Stimulated activated CD8-positive, alpha-beta memory T cell treated with anti-CD3 and anti-CD28 coated beads, Interleukin-7, amount 100 ng/mL, for 48 hours (primary cell): Measurements from ENCODE around the gene UQCRQ.

Experiments used
- DNase-seq, 2 donors: peaks; one replicate each; pipeline ENCODE4 v3.0.0-alpha.2; 2020; ENCODE audit warnings: low read depth in 1 of 2; ENCODE audit errors: extremely low read depth in 1 of 2

The UQCRQ gene

DNA sequence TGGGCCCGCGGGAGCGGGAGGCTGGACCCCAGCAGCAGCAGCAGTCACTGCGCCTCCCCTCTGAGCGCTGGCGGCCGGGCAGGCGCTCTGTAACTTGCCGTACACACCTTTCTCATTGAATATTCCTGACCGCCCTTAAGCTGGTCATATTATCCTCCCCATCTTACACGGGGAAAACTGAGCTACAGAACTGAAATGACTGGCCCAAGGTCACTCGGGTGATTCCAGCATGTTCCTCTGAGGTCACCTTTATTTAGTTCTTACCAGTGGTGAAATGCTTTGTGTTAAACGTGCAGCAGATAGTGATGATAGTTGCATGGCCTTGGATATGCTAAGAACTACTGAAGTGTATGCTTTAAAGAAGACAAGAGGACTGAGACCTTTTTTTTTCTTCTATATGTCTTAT lies 607 bp downstream of the UQCRQ start:
- no peak for DNase-seq

DNA sequence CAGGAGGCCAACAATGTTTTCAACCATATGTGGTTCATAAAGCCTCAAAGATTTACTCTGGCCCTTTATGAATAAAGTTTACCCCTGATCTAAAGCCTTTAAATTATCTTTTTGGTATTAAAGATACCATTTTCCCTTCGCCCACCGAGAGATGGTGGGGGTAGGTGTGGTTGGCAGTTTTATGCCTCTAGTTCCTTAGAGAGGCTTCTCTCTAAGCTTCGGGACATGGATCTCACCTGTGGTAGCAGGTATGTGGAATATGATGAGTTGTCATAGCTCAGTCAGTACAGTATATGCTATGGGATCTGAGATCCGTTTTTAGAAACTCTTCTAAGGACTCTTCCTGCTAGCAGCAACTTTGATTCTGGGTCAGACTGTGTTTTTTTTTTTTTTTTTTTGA lies 2.3 kb downstream of the UQCRQ start:
- DNase-seq, result no peak

DNA sequence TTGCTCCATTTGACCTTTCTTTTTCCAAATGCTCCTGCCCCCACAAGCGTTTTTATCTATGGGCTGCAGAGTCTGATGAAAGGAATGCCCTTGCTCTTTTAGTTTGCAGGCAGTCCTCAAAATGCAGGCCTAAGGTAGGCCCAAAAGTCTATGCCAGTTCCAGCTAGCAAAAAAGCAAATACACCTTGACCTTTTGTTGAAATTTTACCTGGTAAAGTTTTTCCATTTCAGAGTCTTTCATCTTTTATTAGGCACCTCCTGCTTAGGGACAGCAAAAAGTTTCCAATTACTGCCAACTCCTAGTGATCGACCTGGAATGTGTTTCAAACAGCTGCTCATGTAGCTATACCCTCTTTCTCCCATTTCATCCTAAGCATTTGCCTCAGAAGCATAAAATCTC lies 4.4 kb downstream of the UQCRQ start:
- DNase-seq, result no peak

DNA sequence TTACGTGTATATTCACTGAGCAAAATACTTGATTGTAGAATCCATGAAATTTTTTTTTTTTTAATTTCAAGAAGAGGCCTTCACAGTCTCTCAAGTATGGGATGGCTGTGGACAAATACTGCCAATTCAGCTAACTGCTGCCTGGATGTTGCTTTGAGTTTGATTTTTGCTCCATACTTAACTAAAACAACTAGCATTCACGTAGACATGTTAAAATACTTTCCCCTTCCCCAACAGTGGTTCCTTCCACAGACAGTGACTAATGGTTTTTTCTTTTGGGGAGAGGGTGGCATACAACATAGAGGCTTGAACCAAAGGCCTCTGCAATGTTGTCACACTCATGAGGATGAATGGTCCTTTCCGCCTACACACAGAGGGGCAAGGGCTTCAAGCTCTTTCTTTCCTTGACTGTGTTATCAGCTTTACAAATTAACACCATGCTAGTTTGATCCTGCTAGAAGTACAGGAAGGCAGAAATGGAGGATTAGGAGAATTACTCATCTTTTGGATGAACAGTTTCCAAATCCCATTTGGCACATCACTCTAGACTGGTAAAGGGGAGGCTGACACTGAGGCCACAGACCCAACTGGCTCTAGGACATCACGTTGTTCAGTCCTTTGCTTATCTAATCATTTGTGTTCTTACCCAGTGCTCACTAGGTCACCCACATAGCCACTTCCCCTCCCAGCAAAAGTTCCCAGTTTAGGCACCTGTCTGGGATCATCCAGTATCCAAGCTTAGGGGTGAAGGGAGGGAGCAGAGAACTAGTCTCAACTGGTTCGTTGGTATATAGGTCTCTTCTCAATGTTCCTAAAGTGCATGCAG lies 5.2 kb downstream of the UQCRQ start:
- no peak for DNase-seq

DNA sequence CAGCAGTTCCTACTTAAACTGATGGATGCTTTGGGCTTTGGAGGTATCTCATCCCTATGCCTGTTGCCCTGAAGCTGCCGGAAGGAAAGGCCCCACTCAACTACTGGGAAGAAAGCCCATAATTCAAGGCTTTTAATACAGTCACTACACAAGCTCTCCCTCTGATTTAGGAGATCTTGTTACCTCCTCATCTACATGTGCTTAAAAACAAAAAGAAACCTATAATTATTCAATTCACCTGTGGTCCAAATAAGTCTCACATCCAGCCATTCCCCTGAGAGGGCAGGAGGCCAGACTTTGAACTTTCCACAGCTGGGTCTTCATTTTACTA lies 6.3 kb downstream of the UQCRQ start:
- no peak for DNase-seq

DNA sequence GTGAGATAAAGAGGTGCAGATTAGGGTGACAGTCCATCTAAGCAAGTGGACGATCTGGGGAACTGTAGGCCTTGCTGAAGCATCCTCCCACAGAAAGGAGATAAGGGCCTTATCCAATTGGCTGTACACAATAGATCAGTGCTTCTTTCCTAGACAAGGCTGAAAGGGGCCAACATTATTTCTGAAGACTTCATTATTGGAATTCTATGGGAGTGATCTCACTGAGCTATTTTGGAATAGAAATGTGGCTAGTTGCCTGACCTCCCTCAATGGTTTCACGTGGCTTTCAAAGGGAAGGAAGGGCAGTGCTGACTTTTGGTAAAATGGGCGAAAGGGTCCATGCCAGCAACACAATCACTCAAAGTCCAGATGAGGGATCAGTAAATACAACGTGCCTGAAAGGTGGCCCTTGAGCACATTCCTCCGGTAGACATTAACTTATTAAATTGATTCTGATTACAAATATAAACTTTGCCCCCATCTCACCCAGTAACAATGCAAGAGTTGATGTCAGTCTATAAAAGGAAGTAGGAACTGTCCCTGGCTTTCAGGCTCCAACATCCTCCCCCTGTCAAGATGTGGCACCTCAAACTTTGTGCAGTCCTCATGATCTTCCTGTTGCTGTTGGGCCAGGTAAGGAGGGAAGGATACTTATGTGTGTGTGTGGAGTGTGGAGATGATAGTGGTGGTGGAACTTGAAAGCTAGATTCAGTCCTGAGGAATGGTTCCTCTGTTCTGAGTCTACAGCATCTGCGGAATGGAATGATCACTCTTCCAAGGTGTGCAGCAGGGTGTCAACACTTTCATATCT lies 6.9 kb downstream of the UQCRQ start, which contains the start of gene LEAP2:
TSS of gene LEAP2 (plus strand) at position 550 of the 811 bp plus-strand sequence. CDS start at position 577, 27 bp downstream.
- DNase-seq, result no peak

DNA sequence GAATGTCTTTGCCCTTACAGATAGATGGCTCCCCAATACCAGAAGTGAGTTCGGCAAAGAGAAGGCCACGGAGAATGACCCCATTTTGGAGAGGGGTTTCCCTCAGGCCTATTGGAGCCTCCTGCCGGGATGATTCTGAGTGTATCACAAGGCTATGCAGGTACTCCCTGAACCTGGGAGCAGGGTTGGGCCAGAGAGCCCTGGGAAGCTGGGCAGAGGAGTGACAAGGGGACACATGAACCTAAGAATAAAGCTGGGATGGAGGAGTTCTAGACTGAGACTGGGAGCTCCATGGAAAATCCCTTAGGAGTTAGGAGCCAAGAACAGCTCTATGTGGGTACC lies 7.5 kb downstream of the UQCRQ start:
- no peak for DNase-seq

DNA sequence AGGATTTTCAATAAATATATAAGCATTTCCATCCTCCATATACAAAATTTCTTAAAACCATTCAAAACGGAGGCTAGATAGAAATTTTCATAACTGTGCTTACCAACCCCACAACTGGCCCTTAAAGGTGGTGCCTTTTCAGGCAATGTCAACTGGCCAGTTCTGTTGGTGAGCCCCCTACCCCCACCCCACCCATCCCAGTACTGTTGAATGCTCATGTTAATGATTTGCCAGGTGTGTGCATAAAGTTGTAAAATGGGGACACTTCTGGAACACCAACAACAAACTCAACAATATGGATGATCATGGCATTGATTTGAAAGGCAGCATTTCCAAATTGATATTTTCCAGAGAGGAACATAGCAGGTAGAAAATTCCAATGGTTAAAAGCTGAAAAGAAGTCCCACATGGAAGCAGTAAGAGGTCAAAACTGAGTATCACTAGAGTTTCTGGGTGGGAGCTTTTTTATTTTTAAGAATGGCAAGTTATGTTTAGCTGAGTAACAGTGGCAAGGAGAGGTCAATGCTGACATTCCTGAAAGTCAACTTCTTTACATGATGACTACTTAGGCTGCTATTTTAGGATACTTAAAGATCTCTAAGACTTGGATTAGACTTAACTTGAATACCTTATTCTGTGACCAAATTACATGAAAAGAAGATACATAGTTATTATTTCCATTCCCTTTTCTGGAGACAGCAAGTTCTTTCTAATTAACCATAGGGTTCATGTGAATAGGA lies 9.7 kb downstream of the UQCRQ start:
- no peak for DNase-seq

DNA sequence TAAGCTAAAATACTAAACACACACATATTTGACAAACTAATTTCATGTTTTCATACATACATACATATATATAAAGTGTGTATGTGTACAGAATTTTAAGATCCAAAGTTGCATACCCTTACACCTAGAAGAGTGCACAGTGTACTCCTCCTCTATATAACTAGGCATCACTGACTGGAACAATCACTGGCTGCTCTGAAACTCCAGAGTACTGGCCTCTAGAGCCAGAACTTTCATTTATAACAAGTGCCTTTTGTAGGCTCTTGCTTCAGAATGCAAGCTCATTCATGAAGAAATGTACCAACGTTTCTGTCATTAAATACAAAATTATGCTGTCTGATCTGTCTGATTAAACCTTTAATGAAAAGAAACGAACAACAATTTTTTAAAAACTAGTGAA lies 11.0 kb downstream of the UQCRQ start:
- DNase-seq, result no peak

DNA sequence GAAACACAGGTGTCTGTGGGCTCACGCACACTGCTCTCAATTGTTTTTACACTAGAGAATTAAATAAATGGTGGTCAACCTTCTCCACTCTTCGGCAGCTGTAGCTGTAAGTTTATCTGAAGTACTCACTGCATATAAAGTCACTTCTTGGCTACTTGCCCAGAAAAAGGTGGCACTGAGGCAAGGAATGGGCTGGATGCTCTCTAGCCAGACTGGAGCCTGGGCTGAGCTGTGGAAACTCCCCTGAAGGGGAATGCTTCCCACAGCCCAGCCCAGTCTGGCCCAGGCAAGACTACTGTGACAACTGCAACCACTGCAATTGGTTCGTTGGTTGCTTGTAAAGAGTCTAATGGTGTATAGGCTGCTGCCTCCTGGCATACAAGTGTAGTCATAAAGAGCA lies 11.5 kb downstream of the UQCRQ start:
- no peak for DNase-seq

DNA sequence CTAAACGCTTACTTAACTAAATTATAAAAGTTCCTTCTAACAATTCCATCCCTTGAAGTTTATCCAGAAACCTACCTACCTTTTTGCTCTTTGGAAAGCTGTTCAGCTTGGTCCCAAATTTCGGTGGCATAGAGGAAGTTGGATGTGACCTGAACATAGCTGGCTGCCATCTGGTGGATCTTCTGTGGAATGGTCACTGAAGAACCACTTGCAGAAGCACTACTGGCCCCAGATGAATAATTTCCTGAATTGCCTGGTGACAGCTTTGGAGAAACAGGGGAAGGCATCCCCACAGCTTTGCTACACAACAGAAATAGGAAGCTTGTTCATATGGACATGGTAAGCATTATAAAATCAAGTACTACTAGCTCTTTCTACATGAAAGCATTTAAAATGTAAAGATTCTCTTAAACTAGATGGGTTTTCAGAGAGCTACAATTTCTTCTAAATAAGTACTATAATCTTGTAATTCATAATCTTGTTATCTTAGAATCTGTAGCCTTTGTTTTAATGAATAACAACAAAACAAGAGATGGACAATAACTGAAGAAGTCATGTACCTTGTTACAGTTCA lies 16.9 kb downstream of the UQCRQ start:
- no peak for DNase-seq

DNA sequence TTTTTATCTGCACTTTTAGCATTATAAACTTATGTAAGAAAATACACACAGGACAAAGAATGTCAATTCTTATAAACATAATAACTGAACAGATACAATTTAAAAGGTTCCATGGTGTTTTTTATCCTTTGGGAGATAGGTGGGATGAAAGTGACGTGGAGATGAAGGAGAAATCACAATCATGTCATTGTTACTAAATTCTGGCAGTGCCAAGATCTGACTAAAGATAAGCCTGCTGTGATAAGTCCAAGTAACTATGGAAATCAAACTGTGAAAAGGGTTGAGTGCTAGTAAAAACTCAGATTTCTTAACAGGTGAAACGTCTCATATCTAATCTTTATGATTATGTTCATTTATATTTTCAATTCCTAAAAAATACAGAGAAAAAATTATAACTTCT lies 18.1 kb downstream of the UQCRQ start:
- DNase-seq, result no peak

DNA sequence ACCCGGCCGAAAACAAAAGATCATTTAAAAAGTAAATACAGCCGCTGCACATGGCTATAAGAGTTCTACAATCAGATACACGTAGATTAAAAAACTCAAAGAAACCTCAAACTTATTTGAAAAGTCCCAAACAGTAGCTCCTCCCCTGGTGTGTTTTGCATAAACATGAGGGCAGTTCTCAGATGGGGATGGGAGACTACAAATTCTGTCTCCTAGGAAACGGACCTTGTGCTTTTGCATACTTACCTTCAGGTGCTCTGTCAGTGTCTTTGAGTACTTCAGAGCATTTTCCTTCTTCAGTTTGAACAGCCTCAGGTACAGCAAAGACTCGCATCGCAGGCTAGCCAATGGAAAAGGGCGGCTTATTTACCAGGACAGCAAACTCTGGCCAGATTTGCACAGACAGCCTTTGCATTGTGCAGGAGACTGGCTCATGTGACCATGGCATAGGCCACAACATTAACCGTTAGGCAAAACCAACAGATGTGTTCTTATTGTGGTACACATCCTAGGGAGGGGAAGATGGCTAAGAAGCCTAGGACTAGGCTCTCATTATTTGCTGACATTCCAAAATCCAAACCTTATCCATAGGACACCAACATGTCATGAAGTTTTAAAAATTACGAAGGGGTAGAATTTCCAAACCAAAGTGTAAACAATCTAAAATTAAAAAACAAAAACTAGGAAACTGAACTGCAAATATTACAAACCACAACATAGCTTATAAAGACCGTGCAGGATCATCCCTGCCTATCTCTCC lies 19.8 kb downstream of the UQCRQ start:
- no peak for DNase-seq

DNA sequence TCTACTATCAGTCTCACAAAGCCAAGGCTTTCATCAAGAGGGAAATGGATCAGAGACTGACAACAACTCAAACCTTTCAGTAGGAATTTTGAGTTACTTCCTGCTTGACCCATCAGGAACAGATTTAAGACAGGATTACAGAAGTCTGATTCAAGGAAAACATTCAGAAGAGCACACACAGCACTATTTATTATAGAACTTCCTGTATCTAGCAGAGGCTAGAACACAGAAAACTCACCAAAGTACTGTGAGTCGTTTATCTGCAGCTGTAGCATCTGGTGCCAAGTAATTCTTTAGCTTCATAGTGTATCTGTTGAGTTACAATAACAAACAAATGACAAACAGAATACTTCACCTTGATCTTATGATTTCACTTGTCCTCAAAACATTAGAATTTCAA lies 20.8 kb downstream of the UQCRQ start:
- DNase-seq, result no peak

DNA sequence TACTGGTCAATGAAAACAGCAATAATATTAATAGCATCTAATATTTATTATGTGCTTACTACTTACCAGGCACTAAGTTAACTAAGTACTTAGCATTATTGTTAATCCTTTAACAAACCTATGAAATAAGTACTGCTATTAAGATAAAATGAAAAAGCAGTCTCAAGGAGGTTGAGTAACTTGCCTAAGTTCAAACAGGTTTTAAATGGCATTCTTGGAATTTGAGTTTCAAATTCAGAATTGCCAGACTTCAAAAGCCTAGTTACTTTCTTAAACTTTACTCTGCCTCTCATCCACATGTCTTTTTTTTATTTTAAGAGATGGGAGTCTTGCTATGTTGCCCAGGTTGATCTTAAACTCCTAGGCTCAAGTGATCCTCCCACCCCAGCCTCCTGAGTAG lies 23.1 kb downstream of the UQCRQ start:
- DNase-seq, result no peak

DNA sequence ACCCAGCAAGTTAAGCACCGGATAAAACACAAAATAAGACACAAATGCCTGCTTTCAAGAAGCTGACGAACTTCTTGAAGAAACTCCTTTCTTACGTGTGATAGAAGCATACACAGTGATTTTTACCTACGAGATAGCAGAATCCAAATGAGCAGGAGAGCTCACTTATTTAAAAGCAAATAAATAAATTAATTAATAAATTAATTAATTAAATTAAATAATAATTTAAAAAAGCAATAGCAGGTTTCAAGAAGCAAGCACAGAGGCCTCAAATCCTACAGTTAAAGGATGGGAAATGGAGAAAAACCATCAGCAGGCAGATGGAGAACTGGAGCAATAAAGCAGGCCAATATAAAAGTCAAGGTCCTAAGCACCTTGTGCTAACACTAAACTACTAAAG lies 24.4 kb downstream of the UQCRQ start:
- DNase-seq, result no peak

DNA sequence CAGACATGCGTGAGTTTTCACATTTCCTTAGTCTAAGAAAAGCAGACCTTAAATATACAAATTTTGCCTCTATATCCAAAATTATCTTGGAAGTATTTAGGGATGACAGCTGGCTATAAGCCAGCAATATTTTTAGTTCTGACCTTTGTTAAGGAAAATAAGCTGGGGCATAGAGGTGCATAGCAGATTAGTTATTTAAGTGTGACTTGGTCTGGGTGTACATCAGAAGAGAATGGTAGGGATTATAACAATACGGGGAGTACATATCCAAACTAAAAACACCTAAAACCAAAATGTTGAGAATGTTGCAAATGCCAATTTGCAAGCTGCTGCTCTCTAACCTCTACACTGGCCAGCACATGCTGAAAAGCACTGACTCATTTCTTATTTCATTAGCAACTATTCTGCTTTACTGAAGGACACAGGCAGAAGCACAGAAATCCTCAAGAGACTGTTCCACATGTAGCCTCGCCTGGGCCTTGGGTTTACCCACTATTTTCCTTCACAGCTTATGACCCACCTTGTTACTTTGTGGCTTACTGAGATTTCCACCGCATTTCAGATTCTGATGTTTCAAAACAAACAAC lies 29.4 kb downstream of the UQCRQ start:
- DNase-seq, result no peak

DNA sequence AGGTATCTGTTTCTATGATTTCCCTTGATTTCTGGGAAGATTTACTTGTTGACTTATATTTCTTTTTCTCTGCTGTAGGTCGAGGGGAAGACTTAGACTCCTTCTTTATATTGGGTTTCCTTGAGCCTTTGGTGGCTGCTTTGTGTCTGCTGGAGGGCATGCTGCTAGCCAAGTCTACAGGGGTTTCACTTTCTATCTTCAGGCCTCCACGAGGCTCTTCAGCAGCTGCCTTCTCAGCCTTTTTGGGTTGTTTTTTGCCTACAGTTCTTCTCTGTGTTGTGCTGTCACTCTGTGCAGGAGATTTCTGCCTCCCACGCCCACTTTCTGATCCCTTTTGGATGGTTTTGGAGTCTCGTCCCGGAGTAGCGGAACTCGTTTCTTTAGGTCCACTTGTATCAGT lies 30.2 kb downstream of the UQCRQ start:
- no peak for DNase-seq

DNA sequence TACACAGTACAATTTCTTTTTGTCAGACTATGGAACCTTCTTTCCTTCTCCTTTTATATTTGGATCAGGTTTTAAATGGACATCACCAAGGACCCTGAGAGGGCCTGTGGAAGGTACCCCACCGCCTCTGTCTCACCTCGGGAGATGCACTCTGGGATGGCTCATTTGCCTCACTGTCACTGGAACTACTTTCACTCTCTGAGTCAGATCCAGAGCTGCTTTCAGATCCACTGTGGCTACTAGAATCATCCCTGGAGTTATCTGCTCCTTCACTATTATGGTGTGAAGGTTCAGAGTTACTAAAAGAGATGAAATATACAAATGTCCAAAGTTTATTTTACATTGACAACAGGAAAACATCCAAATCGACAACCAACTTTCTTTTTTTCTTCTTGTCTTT lies 31.7 kb downstream of the UQCRQ start:
- DNase-seq, result no peak

DNA sequence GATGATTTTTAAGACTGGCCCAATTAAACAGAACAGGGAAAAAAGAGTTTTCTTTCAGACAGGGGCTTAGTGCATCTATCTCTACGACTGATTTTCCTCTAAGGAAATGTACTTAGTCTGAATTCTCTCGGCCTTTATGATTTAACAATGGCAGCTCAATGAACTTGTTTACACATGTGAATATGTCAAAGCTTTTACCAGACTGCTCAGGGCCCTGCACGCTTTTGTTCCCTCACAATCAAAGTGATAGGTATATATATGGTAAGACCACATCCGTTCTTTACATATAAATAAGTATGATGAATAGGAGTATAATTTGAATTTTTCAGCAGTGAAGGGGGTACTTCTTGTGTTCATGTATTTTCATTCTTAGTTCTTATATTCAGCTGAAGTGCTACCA lies 34.6 kb downstream of the UQCRQ start:
- no peak for DNase-seq
